PC-9 (cell line): Measurements from ENCODE around the gene YAP1. TPM values are rescaled to one million over a fixed set of nuclear protein-coding genes. Genes with fewer than 3 reads are reported as not detected.

Experiments
- BruUV-seq: library from RNA; stranded (reverse); fragments of 400-500 nt; replicated peaks from 2 replicates; lab custom pipeline; 2021; lab: Mats Ljungman, UMichigan
- CTCF ChIA-PET: fragments of 300-600 bp; sonication (Branson Sonifier 250); formaldehyde crosslinking; loops from one replicate; lab custom pipeline; 2022; ENCODE audit warnings: antibody characterized with exemption; lab: Charles Lee
- POLR2A ChIA-PET: fragments of 300-600 bp; sonication (Branson Sonifier 250); formaldehyde crosslinking; loops from one replicate; lab custom pipeline; 2022; ENCODE audit warnings: antibody characterized with exemption; ENCODE audit not compliant: unreplicated experiment; lab: Charles Lee
- DNase-seq, 2 experiments: peaks; one replicate each; pipeline versions ENCODE4 v3.0.0 to v3.0.0-alpha.2; 2015 to 2022; ENCODE audit warnings: mixed read lengths in 1 of 2
- H2AFZ ChIP-seq: fragments of 200-600 bp; sonication (generic); 2 replicates; pipeline ENCODE4 v1.8.1; 2017; ENCODE audit warnings: antibody characterized with exemption
- H3F3A ChIP-seq: fragments of 200-600 bp; sonication (generic); 2 replicates; pipeline ENCODE4 v1.8.1; 2017; ENCODE audit warnings: antibody characterized with exemption, mild to moderate bottlenecking, low read depth; ENCODE audit not compliant: insufficient read depth
- H3K27ac ChIP-seq: fragments of 200-600 bp; sonication (generic); 2 replicates; pipeline ENCODE4 v1.6.1; 2016; ENCODE audit warnings: mixed run types
- H3K27me3 ChIP-seq: fragments of 200-600 bp; sonication (generic); 2 replicates; pipeline ENCODE4 v1.6.1; 2016; ENCODE audit warnings: low read depth, mixed run types; ENCODE audit not compliant: insufficient read depth
- H3K36me3 ChIP-seq: fragments of 200-600 bp; sonication (generic); 2 replicates; pipeline ENCODE4 v1.6.1; 2016; ENCODE audit warnings: low read depth, mixed run types
- H3K4me1 ChIP-seq: fragments of 200-600 bp; sonication (generic); replicated peaks from 2 replicates; pipeline ENCODE4 v1.6.1; 2016; ENCODE audit warnings: mixed run types; ENCODE audit not compliant: insufficient read depth
- H3K4me2 ChIP-seq: fragments of 200-600 bp; sonication (generic); 2 replicates; pipeline ENCODE4 v1.6.1; 2017; ENCODE audit warnings: mixed run types
- H3K4me3 ChIP-seq: fragments of 200-600 bp; sonication (generic); 2 replicates; pipeline ENCODE4 v1.6.1; 2016; ENCODE audit warnings: mixed run types
- H3K79me2 ChIP-seq: fragments of 200-600 bp; sonication (generic); 2 replicates; pipeline ENCODE4 v1.6.1; 2017; ENCODE audit warnings: low read depth, mixed run types
- H3K9me2 ChIP-seq: fragments of 200-600 bp; sonication (generic); 2 replicates; pipeline ENCODE4 v1.8.1; 2017; ENCODE audit warnings: mild to moderate bottlenecking; ENCODE audit not compliant: insufficient read depth
- H3K9me3 ChIP-seq: fragments of 200-600 bp; sonication (generic); 2 replicates; pipeline ENCODE4 v1.8.1; 2016; ENCODE audit warnings: low read depth; ENCODE audit not compliant: insufficient read depth
- H4K20me1 ChIP-seq: fragments of 200-600 bp; sonication (generic); 2 replicates; pipeline ENCODE4 v1.8.1; 2017; ENCODE audit not compliant: insufficient read depth
- EZH2 ChIP-seq: fragments of 200-600 bp; sonication (generic); IDR thresholded peaks from 2 replicates; pipeline ENCODE4 v1.8.0; 2017; ENCODE audit warnings: antibody characterized with exemption, low read depth
- intact Hi-C: fragments of 100-400 bp; cut with micrococcal nuclease; formaldehyde crosslinking; loops from one replicate; pipeline ENCODE4 v1.10.0; 2022; ENCODE audit not compliant: unreplicated experiment
- total RNA-seq: library from RNA; stranded (reverse); gene quantifications from 2 replicates; pipeline ENCODE4 v1.2.3, GENCODE V29; 2021
- TF ChIP-seq, protein P1 (sequence below): fragments of 200-600 bp; sonication (generic); conservative IDR thresholded peaks from 2 replicates; pipeline ENCODE4 v1.6.1; 2017; ENCODE audit warnings: mixed run types, antibody characterized with exemption, mild to moderate bottlenecking, moderate library complexity

YAP1 gene
- total RNA-seq, 1 experiment from 2014 or later = 111 TPM

GRCh38 chr11:102155676-102156075 lies 45.4 kb downstream of the YAP1 start:
- H3K27me3 ChIP-seq = no peaks in the 10 kb centered on the region
- no peak overlapping the region for H2AFZ ChIP-seq
- peaks cover 64% of the 10 kb centered on the region for H3K4me1 ChIP-seq
- intact Hi-C loops = loop anchor here (5.0 kb wide), 2 partner anchors 43 to 112 kb away; partner anchors contain the start of gene YAP1
- H3K4me2 ChIP-seq = no peak overlapping the region
- DNase-seq = no peak
- H3K9me3 ChIP-seq = peaks cover 6% of the 10 kb centered on the region; the same call in 1 of the 2 replicates
- H3F3A ChIP-seq = peaks cover 29% of the 10 kb centered on the region; the same call in 1 of the 2 replicates
- H3K36me3 ChIP-seq = peaks cover 35% of the 10 kb centered on the region
- H3K9me2 ChIP-seq = 0 out of 2 replicates have a peak, but pooled peaks cover 3% of the 10 kb centered on the region
- BruUV-seq = no TSS peak
- ChIA-PET POLR2A (no interaction called here), CTCF (no interaction called here)
- H3K79me2 ChIP-seq = peaks cover 100% of the 10 kb centered on the region
- H3K27ac ChIP-seq = peak overlapping the region; percentile 28
- TF ChIP-seq, protein P1, sequence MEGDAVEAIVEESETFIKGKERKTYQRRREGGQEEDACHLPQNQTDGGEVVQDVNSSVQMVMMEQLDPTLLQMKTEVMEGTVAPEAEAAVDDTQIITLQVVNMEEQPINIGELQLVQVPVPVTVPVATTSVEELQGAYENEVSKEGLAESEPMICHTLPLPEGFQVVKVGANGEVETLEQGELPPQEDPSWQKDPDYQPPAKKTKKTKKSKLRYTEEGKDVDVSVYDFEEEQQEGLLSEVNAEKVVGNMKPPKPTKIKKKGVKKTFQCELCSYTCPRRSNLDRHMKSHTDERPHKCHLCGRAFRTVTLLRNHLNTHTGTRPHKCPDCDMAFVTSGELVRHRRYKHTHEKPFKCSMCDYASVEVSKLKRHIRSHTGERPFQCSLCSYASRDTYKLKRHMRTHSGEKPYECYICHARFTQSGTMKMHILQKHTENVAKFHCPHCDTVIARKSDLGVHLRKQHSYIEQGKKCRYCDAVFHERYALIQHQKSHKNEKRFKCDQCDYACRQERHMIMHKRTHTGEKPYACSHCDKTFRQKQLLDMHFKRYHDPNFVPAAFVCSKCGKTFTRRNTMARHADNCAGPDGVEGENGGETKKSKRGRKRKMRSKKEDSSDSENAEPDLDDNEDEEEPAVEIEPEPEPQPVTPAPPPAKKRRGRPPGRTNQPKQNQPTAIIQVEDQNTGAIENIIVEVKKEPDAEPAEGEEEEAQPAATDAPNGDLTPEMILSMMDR = no peak
- TF ChIP-seq EZH2 = no peak
- 0 out of 2 replicates have a peak, but pooled peaks cover 2% of the 10 kb centered on the region for H4K20me1 ChIP-seq
- H3K4me3 ChIP-seq = no peak overlapping the region

DNA sequence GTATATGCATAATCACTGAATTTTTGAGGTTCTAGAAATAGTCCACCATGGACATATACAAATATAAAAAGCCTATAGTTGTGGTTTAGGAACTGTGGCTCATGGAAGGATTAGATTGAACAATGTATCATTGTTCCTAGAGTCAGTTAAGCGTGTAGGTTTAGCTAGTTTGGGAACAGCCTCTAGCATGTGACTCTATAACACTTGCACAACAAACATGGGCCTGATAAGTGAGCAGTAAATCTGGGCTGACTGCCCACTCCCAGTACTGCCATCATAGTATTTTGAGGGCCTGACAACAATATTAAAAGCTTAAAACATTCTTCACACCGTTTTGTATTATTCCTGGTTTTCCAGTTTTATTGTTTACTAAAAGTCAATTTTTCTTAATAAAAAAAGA lies 47.0 kb downstream of the YAP1 start:
- ChIA-PET CTCF (interaction anchor here (0.6 kb wide), 1 partner anchor 718 kb away, joined by 4 read pairs; no protein-coding TSS in a partner anchor), POLR2A (interaction anchor here (0.5 kb wide), 1 partner anchor 48 kb away, joined by 6 read pairs; no protein-coding TSS in a partner anchor)
- Histone ChIP-seq H3K4me2 (peak overlapping the region; percentile 46), H3K27ac (peak overlapping the region; percentile 81), H3K79me2 (peaks cover 100% of the 10 kb centered on the region), H2AFZ (no peak overlapping the region), H3K9me3 (peaks cover 6% of the 10 kb centered on the region; the same call in 1 of the 2 replicates), H3F3A (peaks cover 36% of the 10 kb centered on the region; the same call in 1 of the 2 replicates), H3K27me3 (no peaks in the 10 kb centered on the region), H3K36me3 (peaks cover 42% of the 10 kb centered on the region), H3K4me3 (no peak overlapping the region), H3K9me2 (0 out of 2 replicates have a peak, but pooled peaks cover 3% of the 10 kb centered on the region), H3K4me1 (peaks cover 64% of the 10 kb centered on the region), H4K20me1 (0 out of 2 replicates have a peak, but pooled peaks cover 2% of the 10 kb centered on the region)
- intact Hi-C loops = loop anchor here (5.0 kb wide), 2 partner anchors 45 to 110 kb away; partner anchors contain the start of gene YAP1
- BruUV-seq = no TSS peak
- TF ChIP-seq, protein P1 = no peak
- no peak for TF ChIP-seq EZH2
- DNase-seq = peak; percentile 15 to 58

DNA sequence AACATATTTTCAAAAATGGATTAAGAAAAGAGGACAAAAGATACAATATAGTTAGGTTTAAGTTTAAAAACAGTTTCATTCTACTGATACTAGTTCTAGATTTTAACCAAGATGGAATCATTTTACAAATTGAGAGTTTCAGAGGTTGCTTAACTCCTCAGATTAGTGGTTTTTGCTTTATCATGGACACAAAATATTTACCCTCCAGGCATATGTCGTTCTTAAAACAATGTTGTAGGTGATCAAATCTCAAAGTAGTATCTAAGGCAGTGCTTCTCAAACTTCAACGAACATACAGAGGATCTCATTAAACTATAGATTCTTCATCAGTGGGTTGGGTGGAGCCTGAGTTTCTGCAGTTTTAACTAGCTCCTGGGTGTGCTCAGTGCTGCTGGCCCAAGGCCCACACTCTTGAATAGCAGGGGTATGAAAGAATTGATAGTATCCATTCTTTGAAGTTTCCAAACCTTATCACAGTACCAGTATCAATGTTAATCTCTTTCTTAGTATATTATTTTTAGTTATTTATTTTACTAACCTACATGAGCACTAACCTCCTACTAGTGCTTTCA lies 48.0 kb downstream of the YAP1 start:
- peaks cover 99% of the 10 kb centered on the region for H3K79me2 ChIP-seq
- TF ChIP-seq, protein P1 = no peak
- TF ChIP-seq EZH2 = no peak
- H3F3A ChIP-seq = peaks cover 37% of the 10 kb centered on the region; the same call in 1 of the 2 replicates
- peak overlapping the region; percentile 46 for H3K4me2 ChIP-seq
- H3K27ac ChIP-seq = peak overlapping the region; percentile 81
- H3K4me3 ChIP-seq = peak overlapping the region; percentile 22; the same call in 1 of the 2 replicates
- ChIA-PET CTCF (no interaction called here), POLR2A (interaction anchor here (0.6 kb wide), 1 partner anchor 13 kb away, joined by 4 read pairs; no protein-coding TSS in a partner anchor)
- peaks cover 49% of the 10 kb centered on the region for H3K36me3 ChIP-seq
- H3K9me2 ChIP-seq = 0 out of 2 replicates have a peak, but pooled peaks cover 3% of the 10 kb centered on the region
- H3K4me1 ChIP-seq = peaks cover 62% of the 10 kb centered on the region
- DNase-seq = peak; percentile 15 to 89
- 0 out of 2 replicates have a peak, but pooled peaks cover 2% of the 10 kb centered on the region for H4K20me1 ChIP-seq
- BruUV-seq = no TSS peak
- no peak overlapping the region for H2AFZ ChIP-seq
- intact Hi-C loops = loop anchor here (5.0 kb wide), 2 partner anchors 46 to 109 kb away; partner anchors contain the start of gene YAP1
- no peaks in the 10 kb centered on the region for H3K27me3 ChIP-seq
- peaks cover 6% of the 10 kb centered on the region; the same call in 1 of the 2 replicates for H3K9me3 ChIP-seq
